ENCODE measurements around the gene SORT1.
"Not testable (repeated sequence)": the region's sequence is repeated elsewhere in the genome, so short reads cannot be mapped to it uniquely, and the experiment has no call there.

Gene SORT1

DNA sequence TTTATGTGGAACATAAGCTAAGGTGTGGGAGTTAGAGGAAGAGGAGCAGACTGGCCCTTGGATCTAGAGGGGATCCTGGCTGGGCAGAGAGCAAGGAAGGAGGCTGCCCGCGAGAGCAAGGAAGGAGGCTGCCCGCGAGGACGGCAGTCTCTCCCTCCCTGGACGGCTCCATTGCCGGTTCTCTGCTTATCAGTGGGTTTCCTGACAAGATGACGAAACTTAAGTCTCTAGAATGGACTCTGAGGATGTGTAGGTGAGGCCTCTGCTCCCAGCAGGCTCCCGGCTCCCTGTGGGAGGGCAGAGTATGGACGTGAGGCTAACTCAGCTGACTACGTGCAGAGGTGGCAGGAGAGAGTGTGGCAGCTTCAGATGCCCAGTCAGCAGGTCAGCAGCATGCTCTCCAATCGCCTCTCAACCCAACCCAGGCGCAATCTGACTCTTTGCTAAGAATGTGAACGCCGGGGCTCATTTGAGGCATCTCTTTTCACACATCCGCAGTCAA is 97.0 kb downstream of the SORT1 start:
- no peak for DNase-seq (ENCODE audit: low read depth in 3 of 3, low spot score in 1 of 3)

DNA sequence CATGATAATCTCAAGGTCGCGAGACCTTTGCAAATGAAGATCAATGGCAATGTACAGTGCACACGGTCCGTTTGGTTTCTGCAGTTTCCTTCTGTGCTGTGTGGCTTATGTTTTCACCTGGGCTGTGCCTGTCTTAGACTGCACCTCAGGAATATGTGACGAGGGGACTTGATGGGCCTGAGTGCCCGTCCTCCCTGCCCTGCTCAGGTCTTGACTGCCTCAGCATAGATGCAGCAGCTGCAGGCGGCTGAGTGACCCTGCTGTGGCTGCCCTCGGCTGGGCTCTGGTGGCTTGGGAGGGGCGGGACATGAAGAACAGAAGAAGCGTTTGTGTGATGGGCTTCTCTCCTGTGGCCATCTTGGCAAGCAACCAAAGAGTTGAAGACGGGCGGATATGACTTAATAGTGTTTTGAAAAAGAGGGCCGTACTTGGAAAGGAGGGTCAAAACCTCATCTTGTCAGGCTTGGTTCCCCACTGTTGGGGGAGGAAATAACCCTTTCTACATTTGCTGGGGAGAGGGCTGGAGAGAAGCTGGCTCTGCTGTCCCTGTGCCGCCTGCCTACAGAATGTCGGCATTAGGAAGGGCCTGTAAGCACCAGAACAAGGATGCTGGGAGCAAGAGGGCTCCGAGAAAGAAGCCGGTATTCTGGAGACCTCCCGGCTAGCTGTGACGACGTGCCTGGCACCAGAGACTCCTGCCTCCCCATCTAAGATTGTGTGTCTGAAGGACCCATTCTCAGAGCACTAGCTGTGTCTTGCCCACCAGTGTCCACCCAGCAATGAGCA is 98.0 kb downstream of the SORT1 start:
- no peak for DNase-seq (ENCODE audit: low read depth in 3 of 3, low spot score in 1 of 3)

DNA sequence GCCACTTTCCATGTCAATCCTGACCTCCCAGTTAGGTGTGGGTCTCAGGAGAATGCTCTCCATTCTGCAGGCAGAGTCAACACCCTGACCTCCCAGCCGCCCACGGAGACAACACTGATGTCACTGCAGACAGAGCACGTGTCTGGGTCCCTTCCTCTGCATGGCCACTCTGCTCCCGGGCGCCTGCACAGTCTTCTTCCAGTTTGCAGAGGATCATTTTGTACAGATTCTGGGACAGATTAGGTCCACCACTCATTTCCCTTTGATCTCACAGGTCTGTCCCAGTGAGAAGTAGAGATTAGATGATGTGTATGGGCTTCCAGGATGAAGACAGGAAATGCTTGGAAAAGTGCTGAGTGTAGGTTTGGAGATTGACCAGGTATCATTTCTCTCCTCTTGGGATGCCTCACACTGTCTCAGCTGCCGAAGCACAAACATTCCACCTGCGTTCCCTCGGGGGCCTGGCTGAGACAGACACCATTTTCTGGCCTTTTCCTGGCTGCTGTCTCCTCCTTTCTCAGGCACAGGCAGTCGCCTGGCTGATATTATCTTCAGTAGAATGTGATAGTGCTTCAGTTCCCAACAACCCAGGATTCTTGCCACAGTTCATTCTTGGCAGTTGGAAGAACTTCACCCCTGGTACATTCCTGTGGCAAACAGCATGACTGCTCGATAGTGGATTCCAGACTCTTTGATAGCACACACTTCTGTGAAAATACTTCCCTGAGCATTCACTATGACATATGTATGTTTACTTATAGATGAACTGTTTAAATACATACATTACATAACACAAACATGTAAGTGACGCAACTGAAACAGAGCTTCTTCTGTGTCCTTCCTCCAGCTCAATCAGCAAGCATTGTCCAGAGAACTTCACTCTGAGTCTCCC is 98.8 kb downstream of the SORT1 start:
- no peak for DNase-seq (ENCODE audit: low read depth in 3 of 3, low spot score in 1 of 3)

DNA sequence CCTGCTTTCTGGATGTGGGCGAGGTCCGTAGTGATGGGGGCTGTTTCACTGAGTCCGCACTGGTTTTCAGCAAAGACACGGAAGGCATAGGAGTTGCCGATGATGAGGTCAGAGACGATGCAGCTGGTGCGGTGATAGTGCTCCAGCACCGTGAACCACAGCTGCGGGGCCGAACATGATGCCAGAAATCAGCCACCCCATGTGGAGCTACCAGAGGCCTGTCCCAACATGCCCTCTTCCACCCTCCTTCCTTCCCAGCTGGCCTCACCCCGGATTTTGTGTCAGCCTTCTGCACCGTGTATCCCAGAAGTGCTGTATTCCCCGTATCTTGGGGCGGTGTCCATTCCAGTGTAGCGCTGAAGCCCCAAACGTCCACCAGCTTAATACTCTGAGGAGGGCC is 100.9 kb downstream of the SORT1 start:
- no peak for DNase-seq (ENCODE audit: low read depth in 3 of 3, low spot score in 1 of 3)

DNA sequence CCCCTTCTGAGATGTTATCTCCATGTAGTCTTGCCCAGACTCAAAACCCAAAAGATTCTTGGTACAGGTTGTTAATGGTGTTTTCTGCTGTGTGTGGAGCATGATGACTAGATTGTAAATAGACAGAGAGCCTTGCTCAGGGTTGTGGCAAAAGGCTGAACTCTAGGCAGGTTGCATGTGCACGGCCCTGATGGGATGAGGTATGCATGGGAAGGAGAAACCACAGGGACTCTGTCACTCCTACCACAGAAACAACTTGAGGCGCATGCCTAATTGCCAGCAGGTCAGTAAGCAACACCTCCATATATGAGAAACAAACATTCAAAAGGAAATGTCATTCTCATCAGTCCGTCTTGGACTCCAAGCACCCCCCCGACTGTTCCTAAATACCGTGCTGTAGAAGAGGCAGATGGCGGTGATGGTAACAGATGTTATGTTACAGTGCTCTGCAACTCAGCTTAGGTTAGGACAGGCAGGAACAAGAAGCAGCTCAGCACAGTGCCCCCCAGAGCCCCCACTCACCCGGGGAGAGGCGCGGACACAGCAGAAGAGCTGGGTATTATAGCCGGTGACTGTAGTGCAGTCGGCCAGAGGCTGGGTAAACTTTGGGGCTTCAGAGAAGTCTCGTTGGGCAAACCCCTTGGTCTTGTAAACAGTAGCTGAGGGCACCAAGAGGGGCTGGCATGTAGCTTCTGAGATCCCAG is 101.9 kb downstream of the SORT1 start:
- DNase-seq (ENCODE audit: low read depth in 3 of 3, low spot score in 1 of 3): no peak

DNA sequence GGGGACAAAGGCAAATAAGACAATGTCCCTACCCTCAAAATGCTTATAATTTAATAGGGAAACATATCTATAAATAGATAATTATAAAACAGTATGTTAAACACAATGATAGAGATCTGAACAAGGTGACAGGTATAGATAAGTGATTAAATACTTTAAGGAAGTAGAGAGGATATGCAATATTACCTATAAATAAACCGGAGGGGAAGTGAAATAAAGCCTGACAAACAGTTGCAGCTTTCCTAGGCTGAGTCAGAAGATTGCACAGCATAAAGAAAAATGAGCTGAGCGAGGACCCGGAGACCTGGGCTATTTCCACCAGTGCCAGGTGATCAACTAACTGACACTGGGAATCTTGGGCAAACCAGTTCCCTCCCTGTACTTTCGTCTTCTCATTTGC is 103.2 kb downstream of the SORT1 start:
- no peak for DNase-seq (ENCODE audit: low read depth in 3 of 3, low spot score in 1 of 3)

DNA sequence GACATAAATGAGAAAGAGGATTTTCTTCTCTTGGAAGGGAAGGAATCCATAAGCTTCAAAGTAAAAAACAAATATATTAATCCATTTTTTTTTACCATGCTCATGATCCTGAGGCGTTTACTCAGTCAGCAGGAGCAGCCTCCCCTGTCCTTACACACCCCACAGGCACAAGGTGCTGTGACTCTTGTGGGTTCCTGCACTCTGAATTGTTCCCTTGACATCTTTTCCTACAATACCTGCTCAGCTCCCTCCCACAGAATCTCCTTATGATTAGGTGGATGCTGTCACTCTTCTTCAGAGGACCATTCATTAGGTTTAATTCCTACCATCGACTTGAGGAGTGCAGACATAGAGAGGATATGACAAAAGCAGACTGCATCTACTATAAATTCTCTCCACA is 104.7 kb downstream of the SORT1 start:
- no peak for DNase-seq (ENCODE audit: low read depth in 3 of 3, low spot score in 1 of 3)

DNA sequence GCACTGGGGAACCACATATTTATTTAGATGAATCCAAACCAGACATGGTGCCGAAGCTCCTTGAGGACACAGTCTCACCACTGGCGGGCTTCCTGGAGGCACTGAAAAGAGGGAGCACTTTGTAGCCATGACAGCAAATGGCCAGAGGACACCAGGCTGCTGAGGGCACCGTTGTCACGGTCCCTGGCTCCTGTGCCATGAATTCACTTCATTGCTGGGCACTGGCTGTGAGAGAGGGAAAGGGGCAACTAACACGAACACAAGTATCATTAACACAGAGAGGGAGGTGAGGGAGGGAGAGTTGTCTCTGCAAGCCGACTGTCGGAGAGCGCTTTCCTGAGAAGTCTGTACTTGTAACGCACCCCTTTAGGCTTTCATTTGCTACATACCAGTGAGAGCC is 105.4 kb downstream of the SORT1 start:
- DNase-seq (ENCODE audit: low read depth in 3 of 3, low spot score in 1 of 3): no peak

DNA sequence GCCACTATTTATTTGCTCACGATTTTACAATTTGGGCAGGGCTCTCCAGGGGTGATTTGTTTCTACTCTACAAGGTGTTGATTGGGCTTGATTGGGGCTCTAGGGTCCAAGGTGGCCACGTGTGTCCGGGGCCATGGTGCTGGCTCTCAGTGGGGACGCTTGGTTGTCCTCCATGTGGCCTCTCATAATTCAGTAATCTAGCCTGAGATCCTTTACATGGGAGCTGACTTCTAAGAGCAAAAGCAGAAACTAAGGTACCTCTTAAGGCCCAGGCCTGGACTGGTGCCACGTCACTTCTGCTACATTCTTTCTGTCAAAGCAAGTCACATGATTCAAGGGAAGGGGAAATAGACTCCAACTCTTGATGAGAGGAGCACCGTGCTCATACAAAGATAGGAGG is 106.7 kb downstream of the SORT1 start:
- DNase-seq (ENCODE audit: low read depth in 3 of 3, low spot score in 1 of 3): no peak

DNA sequence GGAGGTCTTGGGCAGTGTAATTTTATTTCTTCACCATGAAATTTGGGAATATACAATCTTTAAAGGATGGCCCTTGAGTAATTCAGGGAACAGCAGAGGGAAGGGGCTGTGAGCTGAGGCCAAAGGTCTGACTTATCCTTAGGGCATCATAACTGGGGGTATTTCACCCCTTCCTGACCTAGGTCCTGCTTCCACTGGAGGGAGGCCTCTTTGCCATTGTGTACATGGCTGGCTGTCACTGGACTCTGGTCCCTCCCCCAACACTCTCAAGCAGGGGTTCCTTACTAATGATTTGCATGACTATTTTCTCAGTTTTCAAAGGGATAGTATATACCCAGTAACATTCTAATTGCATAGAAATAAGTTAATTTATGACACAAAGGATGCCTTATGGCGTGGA is 107.6 kb downstream of the SORT1 start:
- no peak for DNase-seq (ENCODE audit: low read depth in 3 of 3, low spot score in 1 of 3)

DNA sequence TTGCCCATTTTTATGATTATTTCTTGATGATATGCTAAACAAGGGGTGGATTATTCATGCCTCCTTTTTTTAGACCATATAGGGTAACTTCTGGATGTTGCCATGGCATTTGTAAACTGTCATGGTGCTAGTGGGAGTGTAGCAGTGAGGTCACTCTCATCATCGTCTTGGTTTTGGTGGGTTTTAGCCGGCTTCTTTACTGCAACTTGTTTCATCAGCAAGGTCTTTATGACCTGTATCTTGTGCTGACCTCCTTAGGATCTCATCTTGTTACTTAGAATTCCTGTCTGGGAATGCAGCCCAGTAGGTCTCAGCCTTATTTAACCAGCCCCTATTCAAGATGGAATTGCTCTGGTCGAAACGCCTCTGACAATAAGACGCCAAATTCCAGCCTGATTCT is 111.0 kb downstream of the SORT1 start:
- DNase-seq (ENCODE audit: low read depth in 3 of 3, low spot score in 1 of 3): not testable (repeated sequence)

DNA sequence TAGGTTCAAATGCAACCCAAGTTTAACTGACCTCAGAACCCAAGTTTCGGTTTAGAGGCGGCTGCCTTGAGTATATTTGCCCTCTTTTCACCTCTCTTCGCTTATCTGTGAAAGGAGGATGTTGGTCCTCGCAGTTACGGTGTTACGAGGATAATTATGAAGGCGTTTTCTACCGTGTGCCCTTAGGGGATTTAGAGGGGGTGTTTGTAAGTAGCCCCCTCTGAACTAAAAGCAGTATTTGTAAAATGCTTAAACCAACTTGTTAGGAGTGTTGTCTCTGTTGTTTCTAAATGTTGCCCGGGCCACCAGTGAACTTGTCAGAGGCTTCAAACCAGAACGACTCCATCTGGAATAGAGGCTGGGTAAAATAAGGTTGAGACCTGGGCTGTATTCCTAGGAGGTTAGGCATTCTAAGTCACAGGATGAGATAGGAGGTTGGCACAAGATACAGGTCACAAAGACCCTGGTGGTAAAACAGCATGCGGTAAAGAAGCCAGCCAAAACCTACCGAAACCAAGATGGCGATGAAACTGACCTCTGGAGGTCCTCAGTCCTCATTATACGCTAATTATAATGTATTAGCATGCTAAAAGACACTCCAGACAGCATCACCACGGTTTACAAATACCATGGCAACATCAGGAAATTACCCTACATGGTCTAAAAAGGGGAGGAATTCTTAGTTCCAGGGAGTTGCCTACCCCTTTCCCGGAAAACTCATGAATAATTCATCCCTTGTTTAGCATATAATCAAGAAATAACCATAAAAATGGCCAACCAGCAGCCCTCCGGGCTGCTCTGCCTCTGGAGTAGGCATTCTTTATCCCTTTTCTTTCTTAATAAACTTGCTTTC is 113.7 kb downstream of the SORT1 start:
- DNase-seq (ENCODE audit: low read depth in 3 of 3, low spot score in 1 of 3): no peak

DNA sequence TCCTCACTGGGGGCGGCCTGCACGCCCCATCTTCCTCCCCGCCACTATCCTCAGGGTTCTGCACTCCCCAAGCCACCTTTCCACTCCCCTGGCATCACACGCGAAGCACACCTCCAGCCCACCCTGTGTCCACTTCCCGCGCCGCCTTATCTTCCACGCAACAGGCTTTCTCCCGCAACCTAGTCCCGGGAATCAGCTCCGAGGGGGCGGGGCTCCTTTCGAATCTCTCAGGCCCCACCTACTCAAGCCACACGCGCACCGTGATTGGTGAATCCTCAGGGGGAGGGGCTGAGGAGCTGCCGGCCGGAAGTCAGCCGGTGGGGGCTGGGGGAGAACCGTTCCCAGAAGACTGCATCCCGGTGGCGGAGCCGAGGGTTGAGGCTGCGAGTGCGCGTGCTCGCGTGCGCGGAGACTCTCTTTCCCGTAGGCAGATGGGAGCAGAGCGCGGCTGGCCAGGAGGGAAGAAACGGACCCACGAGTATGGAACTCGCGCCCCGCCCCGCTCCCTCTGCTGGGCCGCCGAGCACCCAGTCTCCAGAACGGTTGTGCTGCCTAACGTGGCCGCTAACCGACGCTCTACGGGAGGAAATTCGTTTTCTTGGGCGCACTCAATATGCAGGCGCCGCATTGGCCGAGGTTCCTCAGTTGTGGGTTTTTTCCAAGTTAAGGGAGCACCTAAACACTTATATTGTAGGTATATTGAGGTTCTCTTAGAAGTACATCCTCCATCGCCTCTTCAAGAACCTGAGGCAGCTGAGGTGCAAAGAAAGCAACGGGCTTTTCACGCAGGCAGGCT is 114.6 kb downstream of the SORT1 start, which contains the start of gene PSRC1:
Gene PSRC1 (minus strand): TSS at position 194 of the 796 bp plus-strand sequence.
- DNase-seq (ENCODE audit: low read depth in 3 of 3, low spot score in 1 of 3): peak; percentile 64 to 80 (median 74)

DNA sequence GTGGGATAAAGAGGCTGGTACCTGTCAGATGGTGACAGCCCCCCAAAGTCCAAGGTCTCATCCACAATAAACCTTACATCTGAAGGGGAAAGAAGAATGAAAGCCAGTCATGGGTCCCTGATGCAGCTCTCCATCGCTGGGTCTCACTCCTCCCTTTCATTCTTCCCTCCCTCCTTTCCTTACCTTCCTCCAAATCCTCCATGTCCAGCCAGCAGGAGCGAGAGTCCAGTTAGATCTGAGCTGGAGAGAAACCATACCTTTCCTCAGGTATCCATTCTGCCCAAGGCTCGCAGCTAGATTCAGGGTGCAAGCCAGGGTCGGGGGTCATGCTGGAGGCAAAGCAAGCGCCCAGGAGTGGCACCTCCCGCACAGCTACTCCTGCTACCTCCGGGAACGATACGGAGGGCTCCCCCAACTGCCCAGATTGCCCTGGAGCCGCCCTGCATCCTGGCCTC is 115.2 kb downstream of the SORT1 start:
- DNase-seq (ENCODE audit: low read depth in 3 of 3, low spot score in 1 of 3): no peak

DNA sequence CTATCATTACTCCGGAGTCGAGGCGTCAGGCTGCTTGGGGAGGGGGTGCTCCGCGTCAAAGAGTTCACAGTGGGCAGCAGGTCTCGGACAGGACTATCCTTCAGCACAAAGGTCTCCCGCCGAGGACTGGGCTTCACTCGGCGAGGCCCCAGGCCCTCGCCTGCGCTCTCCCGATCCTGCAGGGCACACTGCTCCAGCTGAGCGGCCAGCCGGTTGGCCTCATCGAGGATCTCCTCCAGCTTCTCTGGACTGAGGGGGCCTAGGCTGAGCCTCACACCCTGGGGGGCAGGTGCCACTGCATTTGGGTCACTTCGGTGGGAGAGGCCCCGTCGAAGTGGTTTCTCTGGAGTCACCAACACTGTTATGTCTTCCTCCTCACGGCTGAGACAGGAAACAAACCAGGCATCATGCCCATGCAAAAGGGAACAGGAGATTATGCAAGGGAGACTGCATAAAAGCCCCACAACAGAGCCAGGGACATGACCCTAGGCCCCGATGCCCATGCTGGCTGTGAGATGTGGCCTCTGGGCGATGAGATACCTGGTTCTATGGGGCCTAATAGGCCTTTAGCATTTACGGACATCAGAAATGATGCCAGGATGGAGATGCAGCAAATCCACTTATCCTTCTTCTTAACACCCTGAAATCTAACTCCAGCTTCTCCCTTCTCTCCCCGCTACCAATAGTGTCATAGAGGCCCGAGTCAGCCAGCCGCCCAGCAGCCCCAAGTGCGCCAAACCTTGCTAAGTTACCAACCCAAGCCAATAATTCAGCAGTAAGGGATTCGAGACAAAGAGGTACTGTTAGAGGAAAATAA is 115.8 kb downstream of the SORT1 start:
- no peak for DNase-seq (ENCODE audit: low read depth in 3 of 3, low spot score in 1 of 3)

DNA sequence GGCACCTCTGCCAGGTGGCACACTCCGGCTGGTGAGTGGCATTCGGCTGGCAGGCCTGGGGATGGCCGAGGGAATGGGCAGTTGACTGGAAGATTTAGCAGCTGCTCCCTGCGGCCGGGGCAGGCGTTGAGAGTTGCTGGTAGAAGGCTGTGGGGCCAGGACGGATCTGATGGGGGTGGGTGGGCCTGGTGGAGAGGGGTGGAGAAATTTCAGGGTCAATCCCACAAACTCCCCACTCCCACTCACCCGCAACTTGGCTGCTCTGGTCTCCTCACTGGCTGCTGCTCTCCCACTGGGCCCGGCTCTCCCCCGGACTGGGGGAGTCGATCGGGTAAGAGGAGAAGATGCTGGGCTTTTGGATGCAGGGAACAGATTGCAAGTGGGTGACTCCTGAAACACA is 116.9 kb downstream of the SORT1 start:
- DNase-seq (ENCODE audit: low read depth in 3 of 3, low spot score in 1 of 3): no peak

DNA sequence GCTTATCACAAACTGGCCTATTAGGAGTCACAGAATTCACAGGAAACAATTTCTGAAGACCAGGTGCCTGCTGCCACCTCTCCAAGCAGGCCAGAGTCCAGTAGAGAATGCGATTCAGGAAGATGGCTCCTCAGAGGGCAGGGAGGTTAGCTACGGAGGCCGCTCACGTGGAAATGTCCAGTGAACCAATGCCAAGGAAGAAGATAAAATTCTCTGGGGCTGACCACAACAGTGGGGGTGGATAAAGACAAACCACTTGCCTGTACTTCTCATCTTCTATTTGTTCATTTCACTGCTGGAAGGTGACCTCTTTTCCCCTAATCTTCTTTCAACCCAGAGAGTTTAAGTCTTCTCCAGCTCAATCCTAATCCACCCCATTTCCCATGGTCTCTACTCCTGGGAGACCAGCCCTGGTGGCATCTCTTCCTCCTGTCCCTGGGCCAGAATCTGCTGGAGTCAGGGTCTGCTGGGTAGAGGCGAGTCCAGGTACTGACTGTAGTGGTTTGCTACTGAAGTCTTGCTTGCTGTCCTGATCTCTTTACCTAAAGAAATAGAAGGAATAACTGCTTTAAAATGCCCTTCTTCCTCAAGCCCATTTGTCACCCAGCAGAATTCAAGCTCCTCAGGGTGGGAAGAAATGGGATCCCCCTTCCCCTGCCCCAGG is 118.0 kb downstream of the SORT1 start:
- no peak for DNase-seq (ENCODE audit: low read depth in 3 of 3, low spot score in 1 of 3)

All from stimulated activated CD4-positive, alpha-beta T cell treated with anti-CD3 and anti-CD28 coated beads, TNF-alpha, amount 100 ng/mL, for 1 hour (primary cell).